Choroid plexus epithelial cell (primary cell): ENCODE data around the gene PRKG1.

Experiments
- DNase-seq: peaks from one replicate; pipeline ENCODE4 v3.0.0-alpha.2; 2010; ENCODE audit warnings: low read depth
- H3K4me3 ChIP-seq: 2 replicates; pipeline ENCODE4 v1.5.1; 2011; ENCODE audit warnings: low read depth, mild to moderate bottlenecking, control low read depth, low read length, moderate library complexity
- CTCF ChIP-seq: conservative IDR thresholded peaks from 2 replicates; pipeline ENCODE4 v1.5.1; 2011; ENCODE audit warnings: low read depth, mild to moderate bottlenecking, control low read depth, inconsistent platforms, low read length, moderate library complexity

PRKG1 gene

GRCh38 chr10:51965451-51965850 is 891.2 kb downstream of the PRKG1 start:
- no peak for DNase-seq
- no peak overlapping the region for H3K4me3 ChIP-seq
- TF ChIP-seq CTCF, result no peak

- no peak overlapping the region for H3K4me3 ChIP-seq
- TF ChIP-seq CTCF, result no peak
- DNase-seq, result peak; percentile 4
Observed at GRCh38 chr10:51972733-51973346, 898.6 kb downstream of the PRKG1 start.

- H3K4me3 ChIP-seq, result no peak overlapping the region
- DNase-seq, result no peak
- no peak for TF ChIP-seq CTCF
Observed at GRCh38 chr10:51980752-51981151, 906.5 kb downstream of the PRKG1 start.

DNA sequence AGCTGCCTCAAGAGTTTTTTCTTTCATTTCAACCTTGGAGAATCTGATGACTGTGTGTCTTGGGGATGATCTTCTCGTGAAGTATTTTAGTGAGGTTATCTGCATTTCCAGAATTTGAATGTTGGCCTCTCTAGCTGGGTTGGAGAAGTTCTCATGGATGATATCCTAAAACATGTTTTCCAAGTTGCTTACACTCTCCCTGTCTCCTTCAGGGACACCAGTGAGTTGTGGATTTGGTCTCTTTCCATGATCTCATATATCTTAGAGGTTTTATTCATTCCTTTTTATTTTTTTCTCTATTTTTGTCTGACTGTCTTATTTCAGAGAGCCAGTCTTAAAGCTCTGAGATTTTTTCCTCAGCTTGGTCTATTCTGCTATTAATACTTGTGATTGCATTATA is 907.4 kb downstream of the PRKG1 start:
- no peak overlapping the region for H3K4me3 ChIP-seq
- no peak for TF ChIP-seq CTCF
- no peak for DNase-seq

GRCh38 chr10:51983481-51983880 is 909.2 kb downstream of the PRKG1 start:
- no peak overlapping the region for H3K4me3 ChIP-seq
- TF ChIP-seq CTCF, result no peak
- no peak for DNase-seq

DNA sequence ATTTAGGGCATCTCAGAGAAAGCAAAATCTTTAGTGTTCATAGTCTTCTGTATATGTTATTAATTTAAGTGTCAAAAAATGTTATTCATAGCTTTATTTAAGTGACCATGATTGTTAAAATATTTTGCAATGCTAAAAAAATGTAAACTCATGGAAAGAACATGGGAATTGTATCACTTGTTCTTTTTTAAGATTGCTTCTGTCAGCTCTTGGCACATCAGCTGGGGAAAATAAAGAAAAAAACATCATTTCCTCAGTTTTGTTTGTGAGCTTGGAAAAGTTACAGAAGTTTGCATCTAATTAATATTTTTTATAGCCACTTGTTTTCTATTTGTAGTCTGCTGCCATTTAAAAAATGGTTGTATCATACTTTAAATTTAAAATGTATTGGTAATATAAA is 911.0 kb downstream of the PRKG1 start:
- no peak for DNase-seq
- no peak for TF ChIP-seq CTCF
- no peak overlapping the region for H3K4me3 ChIP-seq

- DNase-seq, result no peak
- TF ChIP-seq CTCF, result no peak
- H3K4me3 ChIP-seq, result no peak overlapping the region
Observed at GRCh38 chr10:51986516-51986915, 912.2 kb downstream of the PRKG1 start.
